ENCODE data around the gene GNPNAT1. TPM values are rescaled to one million over a fixed set of nuclear protein-coding genes. Genes with fewer than 3 reads are reported as not detected.

Gene GNPNAT1
- total RNA-seq, 4 donors from 2014 or later, result 4.8 to 18.6 (median 9.5) TPM

DNA sequence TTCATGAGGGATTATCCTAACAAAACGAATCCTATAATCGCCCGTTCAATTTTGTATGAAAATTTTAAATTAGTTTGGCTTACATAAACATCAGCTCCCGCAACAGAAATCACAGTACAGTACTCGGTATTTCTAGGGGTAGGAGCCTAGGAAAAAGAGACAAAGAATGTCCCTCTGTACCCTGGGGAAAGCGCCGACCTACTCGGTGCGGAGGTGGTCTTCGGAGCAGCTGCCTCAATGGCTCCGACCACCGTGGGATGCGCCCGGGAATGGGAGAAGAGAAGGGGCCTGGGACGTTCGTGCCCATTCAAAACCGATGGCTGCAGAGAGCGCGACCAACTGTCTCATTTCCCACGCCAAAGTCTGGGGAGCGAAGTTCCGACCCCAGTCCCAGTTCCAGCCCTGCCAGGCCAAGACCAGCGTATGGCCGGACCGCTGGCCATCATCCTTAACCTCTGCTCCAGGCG lies 618 bp downstream of the GNPNAT1 start:
- Histone ChIP-seq H3K27me3 (no peaks in the 10 kb centered on the region), H3K36me3 (no peaks in the 10 kb centered on the region), H3K27ac (peak overlapping the region; percentile 49 to 94 (median 88)), H3K4me3 (peak overlapping the region; percentile 53 to 94 (median 76)), H3K4me1 (peaks cover 0 to 28% (median 11%) of the 10 kb centered on the region in 4 donors), H3K9me3 (no peaks in the 10 kb centered on the region)
- TF ChIP-seq EP300 (IDR thresholded peaks at IDR 0.05) (no peak), CTCF (IDR thresholded peaks at IDR 0.05) (no peak)
- WGBS, 2 donors, result 0 to 2% methylated on average over 19 to 26 of the region's 26 CpGs
- DNase-seq (ENCODE audit: low spot score in 2 of 2), result no peak

DNA sequence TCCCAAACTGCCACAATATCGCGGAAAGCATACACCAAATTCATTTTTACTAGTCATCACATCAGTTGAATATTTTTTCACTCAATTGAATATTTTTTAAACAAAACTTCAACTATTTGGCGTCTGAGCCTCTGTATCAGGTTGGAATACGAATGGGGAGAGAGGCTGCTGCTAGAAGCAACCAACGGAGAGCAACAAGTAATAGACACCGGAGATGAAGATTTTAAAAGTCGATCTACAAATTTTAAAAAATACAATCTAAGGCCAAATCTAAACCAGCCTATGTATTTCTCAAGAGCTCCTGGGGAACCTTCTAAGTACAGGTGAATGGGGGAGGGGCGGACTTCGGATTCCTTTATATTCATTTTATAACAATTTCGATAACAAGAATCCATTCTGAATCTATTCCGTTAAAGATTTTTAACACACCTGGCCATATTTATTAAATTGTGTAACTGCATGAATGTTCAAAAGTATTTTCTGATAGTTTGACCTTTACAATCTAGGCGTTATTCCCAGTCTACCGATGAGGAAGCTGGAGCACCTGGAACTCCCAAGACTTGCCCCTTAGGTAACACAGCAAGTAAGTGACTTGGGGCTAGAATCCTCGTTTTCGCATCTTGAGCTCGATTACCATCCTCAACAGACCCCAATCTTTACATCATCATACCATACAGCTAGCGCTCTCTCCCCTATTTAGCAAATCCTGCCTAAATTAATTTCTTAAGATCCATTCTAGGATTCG lies 1.2 kb downstream of the GNPNAT1 start:
- WGBS, 2 donors, result 53 to 56% methylated on average over 18 of the region's 18 CpGs
- Histone ChIP-seq H3K4me3 (peak overlapping the region; percentile 53 to 94 (median 76)), H3K27me3 (no peaks in the 10 kb centered on the region), H3K4me1 (peaks cover 0 to 28% (median 11%) of the 10 kb centered on the region in 4 donors), H3K36me3 (no peaks in the 10 kb centered on the region), H3K27ac (peak overlapping the region in 2 of 4 donors; percentile 84 to 94), H3K9me3 (no peaks in the 10 kb centered on the region)
- no peak for DNase-seq (ENCODE audit: low spot score in 2 of 2)
- TF ChIP-seq EP300 (IDR thresholded peaks at IDR 0.05) (no peak), CTCF (IDR thresholded peaks at IDR 0.05) (no peak), POLR2A (IDR thresholded peaks at IDR 0.05) (no peak)

DNA sequence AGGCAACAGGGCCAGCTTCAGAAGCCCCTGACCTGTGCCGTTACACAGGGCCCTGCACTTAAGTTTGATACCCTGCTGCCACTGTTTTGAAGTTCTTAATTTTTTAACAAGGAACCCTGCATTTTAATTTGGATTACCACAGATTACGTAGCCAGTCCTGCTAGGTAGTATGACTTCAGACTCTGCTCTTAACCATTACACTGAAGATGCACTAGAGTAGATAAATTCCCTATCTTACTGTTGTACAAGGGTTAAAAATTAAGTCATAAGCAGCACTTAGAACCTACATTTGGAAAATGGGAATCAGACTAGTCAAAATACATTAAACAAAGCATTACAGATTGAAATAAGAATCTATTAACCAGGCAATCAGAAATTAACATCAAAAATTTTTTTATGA lies 2.3 kb downstream of the GNPNAT1 start:
- WGBS, 2 donors, result 88 to 93% methylated on average over 2 of the region's 2 CpGs

DNA sequence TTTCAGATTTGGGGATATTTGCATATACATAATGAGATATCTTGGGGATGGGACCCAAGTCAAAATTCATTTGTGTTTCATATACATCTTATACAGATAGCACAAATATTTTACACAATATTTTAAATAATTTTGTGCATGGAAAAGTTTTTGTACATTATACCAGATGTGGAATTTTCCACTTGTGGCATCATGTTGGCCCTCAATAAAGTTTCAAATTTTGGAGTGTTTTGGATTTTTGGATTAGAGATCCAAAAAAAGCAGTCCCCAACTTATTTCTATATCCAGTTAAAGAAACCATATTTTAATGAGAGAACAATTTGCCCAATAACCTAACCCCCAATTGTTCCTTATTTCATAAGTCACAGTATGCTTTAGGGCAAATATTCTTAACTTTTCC lies 4.5 kb downstream of the GNPNAT1 start:
- H3K27ac ChIP-seq, result no peak overlapping the region
- H3K4me3 ChIP-seq, result no peak overlapping the region
- H3K36me3 ChIP-seq, result no peaks in the 10 kb centered on the region
- DNase-seq (ENCODE audit: low spot score in 2 of 2), result no peak
- peaks cover 0 to 21% (median 11%) of the 10 kb centered on the region in 4 donors for H3K4me1 ChIP-seq
- no peak for TF ChIP-seq EP300 (IDR thresholded peaks at IDR 0.05)
- TF ChIP-seq POLR2A (IDR thresholded peaks at IDR 0.05), result no peak
- no peak for TF ChIP-seq CTCF (IDR thresholded peaks at IDR 0.05)
- no peaks in the 10 kb centered on the region for H3K27me3 ChIP-seq
- no peaks in the 10 kb centered on the region for H3K9me3 ChIP-seq

More for the DNA sequence above, 2.3 kb downstream of the GNPNAT1 start:
- Histone ChIP-seq H3K9me3 (no peaks in the 10 kb centered on the region), H3K27ac (no peak overlapping the region), H3K4me3 (no peak overlapping the region), H3K4me1 (peaks cover 0 to 28% (median 11%) of the 10 kb centered on the region in 4 donors), H3K27me3 (no peaks in the 10 kb centered on the region), H3K36me3 (no peaks in the 10 kb centered on the region)
- TF ChIP-seq EP300 (IDR thresholded peaks at IDR 0.05), result no peak
- no peak for TF ChIP-seq CTCF (IDR thresholded peaks at IDR 0.05)
- no peak for DNase-seq (ENCODE audit: low spot score in 2 of 2)

DNA sequence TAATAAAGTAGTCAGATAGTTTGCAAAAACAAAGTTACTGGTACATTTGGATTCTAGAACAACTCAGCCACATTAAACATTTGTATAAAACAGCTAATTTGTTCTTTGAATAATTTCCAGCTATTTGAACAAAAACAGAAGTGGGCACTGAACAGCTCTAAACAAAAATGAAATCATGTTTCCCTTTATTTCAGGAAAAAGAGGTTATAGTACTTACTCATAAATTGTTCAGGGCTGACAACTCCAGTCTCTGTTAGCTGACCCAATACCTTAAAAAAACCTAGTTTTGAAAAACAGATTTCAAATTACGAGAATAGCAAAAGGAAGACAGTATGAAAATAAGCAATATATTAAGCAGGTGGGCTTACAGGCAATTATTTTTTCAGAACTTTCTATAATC lies 8.2 kb downstream of the GNPNAT1 start:
- no peak overlapping the region for H3K27ac ChIP-seq
- WGBS, 2 donors, result 79 to 94% methylated on average over 1 of the region's 1 CpG

More for the DNA sequence above, 8.2 kb downstream of the GNPNAT1 start:
- peaks cover 0 to 16% (median 0%) of the 10 kb centered on the region in 3 donors for H3K36me3 ChIP-seq
- DNase-seq (ENCODE audit: low spot score in 2 of 2), result no peak
- H3K4me1 ChIP-seq, result no peaks in the 10 kb centered on the region
- H3K27me3 ChIP-seq, result no peaks in the 10 kb centered on the region
- TF ChIP-seq POLR2A (IDR thresholded peaks at IDR 0.05) (no peak), EP300 (IDR thresholded peaks at IDR 0.05) (no peak), CTCF (IDR thresholded peaks at IDR 0.05) (no peak)
- H3K9me3 ChIP-seq, result no peaks in the 10 kb centered on the region
- H3K4me3 ChIP-seq, result no peak overlapping the region
